Measurements from ENCODE around the gene SCNM1. TPM values are rescaled to one million over a fixed set of nuclear protein-coding genes. Genes with fewer than 3 reads are reported as not detected.
"Not testable (repeated sequence)": the region's sequence is repeated elsewhere in the genome, so short reads cannot be mapped to it uniquely, and the experiment has no call there.

SCNM1 gene
- polyA plus RNA-seq, 3 donors, result 74.9 to 110 (median 103) TPM

- intact Hi-C loops (cut with micrococcal nuclease), result loop anchor here in 1 of 2 donors (10.0 kb wide), 1 partner anchor 211 kb away; no protein-coding TSS in a partner anchor
- WGBS (ENCODE audit: insufficient coverage), result 100% methylated on average over 5 of the region's 6 CpGs
Measured at GRCh38 chr1:151193304-151193703, 27.4 kb downstream of the SCNM1 start.

GRCh38 chr1:151193856-151194255 is 27.9 kb downstream of the SCNM1 start:
- Histone ChIP-seq H3K4me3 (replicated peaks in 1 of 3; ENCODE audit: low read depth in 2 of 3, low read length in 3 of 3) (no peak overlapping the region), H3K4me2 (replicated peaks; ENCODE audit: extremely low read depth, low read length, poor library complexity, severe bottlenecking) (no peak overlapping the region), H3K27me3 (ENCODE audit: control insufficient read depth in 2 of 2, insufficient read depth in 2 of 2, low read length in 2 of 2) (peaks cover 0 to 2% of the 10 kb centered on the region in 2 donors), H4K20me1 (ENCODE audit: insufficient read depth, low read length) (no peaks in the 10 kb centered on the region), H3K4me1 (ENCODE audit: control insufficient read depth in 1 of 2, insufficient read depth in 2 of 2, low read length in 2 of 2) (peaks cover 22 to 24% of the 10 kb centered on the region in 2 donors), H3K9ac (ENCODE audit: insufficient read depth, low read length, poor library complexity, severe bottlenecking) (no peak overlapping the region), H3K27ac (ENCODE audit: low read depth in 1 of 2, low read length in 2 of 2) (no peak overlapping the region), H3K79me2 (ENCODE audit: insufficient read depth, low read length) (peaks cover 20% of the 10 kb centered on the region), H2AFZ (ENCODE audit: insufficient read depth, low read depth, low read length, poor library complexity, severe bottlenecking) (no peak overlapping the region), H3K36me3 (replicated peaks in 1 of 2; ENCODE audit: control insufficient read depth in 1 of 2, insufficient read depth in 2 of 2, low read length in 2 of 2) (no peaks in the 10 kb centered on the region), H3K9me3 (replicated peaks in 1 of 2; ENCODE audit: control insufficient read depth in 1 of 2, insufficient read depth in 1 of 2, low read length in 2 of 2) (no peaks in the 10 kb centered on the region)
- DNase-seq, result no peak
- Mint-ChIP-seq H3K27ac (no peak overlapping the region), H3K4me3 (no peak overlapping the region), H3K27me3 (ENCODE audit: low read depth in 3 of 3) (peaks cover 7 to 14% (median 11%) of the 10 kb centered on the region in 3 donors), H3K4me1 (peaks cover 27% of the 10 kb centered on the region), H3K9me3 (peaks cover 0 to 3% (median 0%) of the 10 kb centered on the region in 7 donors), H3K36me3 (no peaks in the 10 kb centered on the region)
- intact Hi-C loops (cut with micrococcal nuclease), result loop anchor here in 1 of 2 donors (10.0 kb wide), 1 partner anchor 211 kb away; no protein-coding TSS in a partner anchor
- no CpG with 5 or more reads among the region's 1 CpG for WGBS (ENCODE audit: insufficient coverage)
- no peak for TF ChIP-seq CTCF (IDR thresholded peaks at IDR 0.05)

More at GRCh38 chr1:151193304-151193703, 27.4 kb downstream of the SCNM1 start:
- H3K4me1 ChIP-seq (ENCODE audit: control insufficient read depth in 1 of 2, insufficient read depth in 2 of 2, low read length in 2 of 2), result peaks cover 26 to 28% of the 10 kb centered on the region in 2 donors
- H3K9ac ChIP-seq (ENCODE audit: insufficient read depth, low read length, poor library complexity, severe bottlenecking), result no peak overlapping the region
- H3K27me3 Mint-ChIP-seq (ENCODE audit: low read depth in 3 of 3), result peaks cover 7 to 14% (median 11%) of the 10 kb centered on the region in 3 donors
- peaks cover 32% of the 10 kb centered on the region for H3K4me1 Mint-ChIP-seq
- no peak for DNase-seq
- H3K27me3 ChIP-seq (ENCODE audit: control insufficient read depth in 2 of 2, insufficient read depth in 2 of 2, low read length in 2 of 2), result peaks cover 0 to 2% of the 10 kb centered on the region in 2 donors
- no peaks in the 10 kb centered on the region for H3K9me3 ChIP-seq (replicated peaks in 1 of 2; ENCODE audit: control insufficient read depth in 1 of 2, insufficient read depth in 1 of 2, low read length in 2 of 2)
- peaks cover 0 to 3% (median 0%) of the 10 kb centered on the region in 7 donors for H3K9me3 Mint-ChIP-seq
- no peak overlapping the region for H2AFZ ChIP-seq (ENCODE audit: insufficient read depth, low read depth, low read length, poor library complexity, severe bottlenecking)
- no peak overlapping the region for H3K27ac ChIP-seq (ENCODE audit: low read depth in 1 of 2, low read length in 2 of 2)
- peaks cover 21% of the 10 kb centered on the region for H3K79me2 ChIP-seq (ENCODE audit: insufficient read depth, low read length)
- no peak for TF ChIP-seq CTCF (IDR thresholded peaks at IDR 0.05)
- no peak overlapping the region for H3K4me2 ChIP-seq (replicated peaks; ENCODE audit: extremely low read depth, low read length, poor library complexity, severe bottlenecking)
- H3K4me3 ChIP-seq (replicated peaks in 1 of 3; ENCODE audit: low read depth in 2 of 3, low read length in 3 of 3), result no peak overlapping the region
- no peak overlapping the region for H3K27ac Mint-ChIP-seq
- no peak overlapping the region for H3K4me3 Mint-ChIP-seq
- H4K20me1 ChIP-seq (ENCODE audit: insufficient read depth, low read length), result no peaks in the 10 kb centered on the region
- H3K36me3 Mint-ChIP-seq, result peaks cover 0 to 2% of the 10 kb centered on the region in 2 donors
- no peaks in the 10 kb centered on the region for H3K36me3 ChIP-seq (replicated peaks in 1 of 2; ENCODE audit: control insufficient read depth in 1 of 2, insufficient read depth in 2 of 2, low read length in 2 of 2)

GRCh38 chr1:151194894-151195594 is 29.1 kb downstream of the SCNM1 start:
- not testable (repeated sequence) for H4K20me1 ChIP-seq (ENCODE audit: insufficient read depth, low read length); H3K4me3 ChIP-seq (replicated peaks in 1 of 3; ENCODE audit: low read depth in 2 of 3, low read length in 3 of 3); H3K4me2 ChIP-seq (replicated peaks; ENCODE audit: extremely low read depth, low read length, poor library complexity, severe bottlenecking); H3K9me3 ChIP-seq (replicated peaks in 1 of 2; ENCODE audit: control insufficient read depth in 1 of 2, insufficient read depth in 1 of 2, low read length in 2 of 2); H3K36me3 ChIP-seq (replicated peaks in 1 of 2; ENCODE audit: control insufficient read depth in 1 of 2, insufficient read depth in 2 of 2, low read length in 2 of 2); H3K9ac ChIP-seq (ENCODE audit: insufficient read depth, low read length, poor library complexity, severe bottlenecking); H3K27ac Mint-ChIP-seq; H3K36me3 Mint-ChIP-seq; H2AFZ ChIP-seq (ENCODE audit: insufficient read depth, low read depth, low read length, poor library complexity, severe bottlenecking); H3K27me3 ChIP-seq (ENCODE audit: control insufficient read depth in 2 of 2, insufficient read depth in 2 of 2, low read length in 2 of 2); H3K9me3 Mint-ChIP-seq; H3K4me3 Mint-ChIP-seq; H3K27ac ChIP-seq (ENCODE audit: low read depth in 1 of 2, low read length in 2 of 2)
- Histone ChIP-seq H3K79me2 (ENCODE audit: insufficient read depth, low read length) (peaks cover 20% of the 10 kb centered on the region), H3K4me1 (ENCODE audit: control insufficient read depth in 1 of 2, insufficient read depth in 2 of 2, low read length in 2 of 2) (peaks cover 22 to 27% of the 10 kb centered on the region in 2 donors)
- DNase-seq, result peak in 1 of 3 donors; percentile 20
- intact Hi-C loops (cut with micrococcal nuclease), result loop anchor here in 1 of 2 donors (5.0 to 10.0 kb wide), 2 partner anchors 57 to 210 kb away; partner anchors contain the start of gene PSMD4
- 80% methylated on average over 5 of the region's 17 CpGs for WGBS (ENCODE audit: insufficient coverage)
- H3K4me1 Mint-ChIP-seq, result peaks cover 30% of the 10 kb centered on the region
- peaks cover 7 to 12% (median 9%) of the 10 kb centered on the region in 3 donors for H3K27me3 Mint-ChIP-seq (ENCODE audit: low read depth in 3 of 3)
